Measurements from ENCODE around the gene XYLT1. TPM values are rescaled to one million over a fixed set of nuclear protein-coding genes. Genes with fewer than 3 reads are reported as not detected.

XYLT1 gene
- total and polyA plus RNA-seq, 3 experiments from 2014 or later = 1.4 to 9.1 (median 6.8) TPM

DNA sequence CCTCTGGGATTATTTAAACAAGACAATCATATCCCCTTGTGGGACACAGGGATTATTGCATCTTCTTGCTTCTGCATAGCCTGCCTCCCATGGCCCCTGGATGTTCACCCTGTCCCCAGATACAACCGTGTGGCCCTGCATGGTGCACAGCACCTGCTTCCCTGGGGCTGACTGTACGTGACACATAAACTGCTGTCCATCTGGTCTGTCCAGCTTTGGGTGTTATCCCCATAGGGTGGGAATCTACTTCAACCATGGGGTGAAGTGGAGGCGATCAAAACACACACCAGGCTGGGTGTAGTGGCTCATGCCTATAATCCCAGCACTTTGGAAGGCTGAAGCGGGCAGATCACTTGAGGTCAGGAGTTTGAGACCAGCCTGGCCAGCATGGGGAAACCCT lies 138.8 kb downstream of the XYLT1 start:
- ChIA-PET POLR2A (no interaction called here), CTCF (no interaction called here)
- no peaks in the 10 kb centered on the region for H3K36me3 ChIP-seq (ENCODE audit: insufficient read depth, low read length)
- H3K27ac ChIP-seq (ENCODE audit: low read depth, low read length) = no peak overlapping the region
- Mint-ChIP-seq H3K27ac (peak overlapping the region in 2 of 8 donors; percentile 11 to 27), H3K9me3 (no peaks in the 10 kb centered on the region), H3K4me1 (peaks cover 10 to 39% (median 15%) of the 10 kb centered on the region in 3 donors), H3K27me3 (peaks cover 0 to 4% of the 10 kb centered on the region in 2 donors), H3K4me3 (no peak overlapping the region), H3K36me3 (peaks cover 0 to 3% (median 0%) of the 10 kb centered on the region in 3 donors)
- H3K9me3 ChIP-seq (ENCODE audit: low read length) = no peaks in the 10 kb centered on the region
- no peaks in the 10 kb centered on the region for H3K27me3 ChIP-seq (ENCODE audit: insufficient read depth, low read length, poor library complexity, severe bottlenecking)
- H3K4me3 ChIP-seq (ENCODE audit: low read length) = no peak overlapping the region
- DNase-seq = no peak
- H3K4me1 ChIP-seq (ENCODE audit: insufficient read depth, low read length) = no peaks in the 10 kb centered on the region

DNA sequence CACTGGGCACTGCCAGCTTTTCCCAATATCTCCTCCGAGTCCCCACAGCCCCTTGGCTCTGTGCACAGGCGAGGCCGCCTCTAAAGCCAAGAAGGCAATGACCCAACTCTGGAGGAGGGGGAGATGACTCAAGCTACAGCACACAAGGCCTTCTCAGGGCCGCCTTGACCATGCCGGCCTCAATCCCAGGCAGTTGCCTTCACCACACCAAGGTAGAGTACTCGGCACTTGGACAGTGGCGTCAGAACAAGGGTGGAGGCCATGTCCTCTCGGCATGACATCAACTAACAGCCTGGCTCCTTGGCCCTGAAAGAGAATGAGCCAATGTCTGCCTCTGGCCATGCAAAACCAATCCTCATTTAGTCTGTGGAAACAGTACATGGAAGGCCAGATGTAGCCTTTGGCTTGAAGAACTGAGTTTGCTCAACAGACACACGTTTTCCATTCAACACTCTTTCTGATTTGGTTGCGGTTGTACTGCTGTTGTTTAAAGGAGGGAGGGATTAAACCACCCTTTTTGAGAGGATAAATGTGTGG lies 139.6 kb downstream of the XYLT1 start:
- POLR2A ChIA-PET = no interaction called here
- no peak for DNase-seq
- no peaks in the 10 kb centered on the region for H3K4me1 ChIP-seq (ENCODE audit: insufficient read depth, low read length)
- Mint-ChIP-seq H3K36me3 (peaks cover 0 to 3% (median 0%) of the 10 kb centered on the region in 3 donors), H3K4me1 (peaks cover 9 to 39% (median 15%) of the 10 kb centered on the region in 3 donors), H3K27me3 (peaks cover 0 to 4% of the 10 kb centered on the region in 2 donors), H3K9me3 (no peaks in the 10 kb centered on the region), H3K4me3 (no peak overlapping the region), H3K27ac (peak overlapping the region in 1 of 8 donors; percentile 42)
- CTCF ChIA-PET = no interaction called here
- H3K9me3 ChIP-seq (ENCODE audit: low read length) = no peaks in the 10 kb centered on the region
- no peaks in the 10 kb centered on the region for H3K27me3 ChIP-seq (ENCODE audit: insufficient read depth, low read length, poor library complexity, severe bottlenecking)
- no peak overlapping the region for H3K27ac ChIP-seq (ENCODE audit: low read depth, low read length)
- no peaks in the 10 kb centered on the region for H3K36me3 ChIP-seq (ENCODE audit: insufficient read depth, low read length)
- H3K4me3 ChIP-seq (ENCODE audit: low read length) = no peak overlapping the region

DNA sequence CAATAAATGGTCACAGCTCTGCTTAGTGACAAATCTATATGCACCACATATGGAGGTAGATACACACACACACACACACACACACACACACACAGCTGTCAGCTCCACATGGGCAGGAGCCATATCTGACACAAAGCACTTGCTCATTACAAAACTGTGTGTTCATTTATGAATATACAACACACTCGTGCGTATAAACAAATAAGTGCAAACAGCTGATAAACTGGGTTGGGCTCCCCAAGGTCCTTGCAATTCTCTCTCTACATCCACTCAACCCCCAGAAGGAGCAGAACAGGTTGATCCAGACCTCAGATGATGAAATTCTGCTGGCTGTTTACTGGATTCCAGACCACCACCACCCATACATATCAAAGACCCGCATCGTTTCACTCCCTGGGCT lies 140.7 kb downstream of the XYLT1 start:
- Histone ChIP-seq H3K9me3 (ENCODE audit: low read length) (no peaks in the 10 kb centered on the region), H3K36me3 (ENCODE audit: insufficient read depth, low read length) (no peaks in the 10 kb centered on the region), H3K4me1 (ENCODE audit: insufficient read depth, low read length) (no peaks in the 10 kb centered on the region), H3K27me3 (ENCODE audit: insufficient read depth, low read length, poor library complexity, severe bottlenecking) (no peaks in the 10 kb centered on the region), H3K27ac (ENCODE audit: low read depth, low read length) (no peak overlapping the region), H3K4me3 (ENCODE audit: low read length) (no peak overlapping the region)
- CTCF ChIA-PET = no interaction called here
- DNase-seq = no peak
- H3K9me3 Mint-ChIP-seq = no peaks in the 10 kb centered on the region
- POLR2A ChIA-PET = no interaction called here
- peaks cover 0 to 3% (median 0%) of the 10 kb centered on the region in 3 donors for H3K36me3 Mint-ChIP-seq
- H3K4me3 Mint-ChIP-seq = no peak overlapping the region
- H3K27me3 Mint-ChIP-seq = peaks cover 0 to 4% of the 10 kb centered on the region in 2 donors
- peaks cover 9 to 39% (median 21%) of the 10 kb centered on the region in 3 donors for H3K4me1 Mint-ChIP-seq
- H3K27ac Mint-ChIP-seq = peak overlapping the region in 1 of 8 donors; percentile 74

DNA sequence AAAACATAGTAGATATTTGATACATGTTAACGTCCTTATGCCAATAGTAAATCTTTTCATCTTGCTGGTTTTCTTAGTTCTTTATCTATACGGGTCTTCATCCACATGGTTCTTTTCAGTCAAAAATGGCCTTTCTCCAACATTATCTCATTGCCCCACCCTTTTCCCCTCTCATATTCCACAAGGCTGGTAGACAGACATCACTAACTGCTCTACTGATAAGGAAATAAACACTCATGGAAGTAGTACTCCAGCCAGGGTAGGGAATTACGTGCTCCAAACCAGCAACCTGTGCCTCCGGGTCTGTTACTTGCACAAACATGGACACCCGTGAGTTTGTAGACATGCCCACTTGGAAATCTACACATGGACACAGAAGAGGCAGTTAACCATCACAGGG lies 141.4 kb downstream of the XYLT1 start:
- H3K27me3 Mint-ChIP-seq = peaks cover 0 to 4% of the 10 kb centered on the region in 2 donors
- POLR2A ChIA-PET = no interaction called here

DNA sequence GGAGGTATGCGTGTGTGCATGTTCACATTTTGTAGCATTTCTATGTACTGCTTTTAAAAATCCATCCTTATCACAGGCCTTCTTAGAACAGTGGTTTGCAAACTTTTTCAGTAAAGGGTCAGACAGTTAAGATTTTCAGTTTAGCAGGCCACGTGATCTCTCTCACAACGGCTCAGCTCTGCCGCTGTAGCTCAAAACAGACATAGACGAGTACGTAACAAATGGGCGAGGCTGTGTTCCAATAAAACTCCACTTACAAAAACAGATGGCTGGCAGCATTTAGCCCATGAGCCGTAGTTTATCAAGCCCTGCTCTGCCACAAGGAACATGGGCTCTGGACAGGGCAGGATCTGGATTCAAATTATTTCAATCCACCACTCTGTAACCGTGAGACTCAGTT lies 141.8 kb downstream of the XYLT1 start:
- CTCF ChIA-PET = no interaction called here

More for the DNA sequence above, 141.4 kb downstream of the XYLT1 start:
- Mint-ChIP-seq H3K9me3 (no peaks in the 10 kb centered on the region), H3K4me3 (no peak overlapping the region), H3K4me1 (peaks cover 9 to 39% (median 21%) of the 10 kb centered on the region in 3 donors), H3K36me3 (peaks cover 0 to 3% (median 0%) of the 10 kb centered on the region in 3 donors), H3K27ac (peak overlapping the region in 1 of 8 donors; percentile 23)
- Histone ChIP-seq H3K27ac (ENCODE audit: low read depth, low read length) (no peak overlapping the region), H3K4me1 (ENCODE audit: insufficient read depth, low read length) (no peaks in the 10 kb centered on the region), H3K36me3 (ENCODE audit: insufficient read depth, low read length) (no peaks in the 10 kb centered on the region), H3K9me3 (ENCODE audit: low read length) (no peaks in the 10 kb centered on the region), H3K27me3 (ENCODE audit: insufficient read depth, low read length, poor library complexity, severe bottlenecking) (no peaks in the 10 kb centered on the region), H3K4me3 (ENCODE audit: low read length) (no peak overlapping the region)
- CTCF ChIA-PET = no interaction called here
- no peak for DNase-seq

DNA sequence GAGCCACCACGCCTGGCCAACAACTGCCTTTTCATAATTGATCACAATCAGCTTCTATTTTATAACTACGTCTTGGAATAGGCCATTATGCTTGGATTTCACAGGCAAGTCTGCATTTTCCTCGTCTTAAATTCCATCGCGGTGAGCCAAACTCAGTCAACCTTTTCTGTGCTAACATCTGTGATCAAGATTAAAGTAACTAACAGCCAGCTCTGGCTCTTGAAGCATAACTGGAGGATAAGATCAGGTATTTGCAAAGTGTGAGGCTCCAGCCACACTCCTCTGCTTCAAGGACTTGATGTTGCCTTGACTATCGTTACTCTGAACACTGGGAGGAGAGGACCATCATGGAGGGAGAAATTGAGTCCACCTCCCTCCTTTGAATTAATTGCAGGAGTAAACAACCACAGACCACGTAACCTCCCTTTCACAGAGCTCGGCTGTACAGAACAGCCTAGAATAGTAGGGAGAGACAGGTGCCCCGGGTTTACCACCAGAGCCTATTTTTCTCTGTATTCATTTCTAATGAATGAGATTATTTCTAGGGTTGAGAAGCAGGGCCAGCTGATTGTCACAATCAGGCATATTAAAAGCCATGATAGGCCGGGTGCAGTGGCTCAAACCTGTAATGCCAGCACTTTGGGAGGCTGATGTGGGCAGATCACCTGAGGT lies 143.0 kb downstream of the XYLT1 start:
- no peak overlapping the region for H3K4me3 ChIP-seq (ENCODE audit: low read length)
- peaks cover 0 to 3% (median 0%) of the 10 kb centered on the region in 3 donors for H3K36me3 Mint-ChIP-seq
- POLR2A ChIA-PET = no interaction called here
- DNase-seq = no peak
- no peaks in the 10 kb centered on the region for H3K27me3 ChIP-seq (ENCODE audit: insufficient read depth, low read length, poor library complexity, severe bottlenecking)
- H3K9me3 Mint-ChIP-seq = no peaks in the 10 kb centered on the region
- no peak overlapping the region for H3K27ac ChIP-seq (ENCODE audit: low read depth, low read length)
- no peaks in the 10 kb centered on the region for H3K27me3 Mint-ChIP-seq
- peak overlapping the region in 1 of 7 donors; percentile 13 for H3K4me3 Mint-ChIP-seq
- H3K4me1 ChIP-seq (ENCODE audit: insufficient read depth, low read length) = no peaks in the 10 kb centered on the region
- H3K27ac Mint-ChIP-seq = peak overlapping the region in 1 of 8 donors; percentile 38
- H3K4me1 Mint-ChIP-seq = peaks cover 12 to 39% (median 25%) of the 10 kb centered on the region in 3 donors
- CTCF ChIA-PET = no interaction called here
- no peaks in the 10 kb centered on the region for H3K36me3 ChIP-seq (ENCODE audit: insufficient read depth, low read length)
- no peaks in the 10 kb centered on the region for H3K9me3 ChIP-seq (ENCODE audit: low read length)

More for the DNA sequence above, 141.8 kb downstream of the XYLT1 start:
- no peak overlapping the region for H3K27ac ChIP-seq (ENCODE audit: low read depth, low read length)
- Mint-ChIP-seq H3K27ac (no peak overlapping the region), H3K36me3 (peaks cover 0 to 2% (median 0%) of the 10 kb centered on the region in 3 donors), H3K9me3 (no peaks in the 10 kb centered on the region), H3K4me1 (peaks cover 11 to 39% (median 22%) of the 10 kb centered on the region in 3 donors), H3K27me3 (peaks cover 0 to 2% of the 10 kb centered on the region in 2 donors), H3K4me3 (no peak overlapping the region)
- no peak overlapping the region for H3K4me3 ChIP-seq (ENCODE audit: low read length)
- POLR2A ChIA-PET = no interaction called here
- no peaks in the 10 kb centered on the region for H3K4me1 ChIP-seq (ENCODE audit: insufficient read depth, low read length)
- H3K36me3 ChIP-seq (ENCODE audit: insufficient read depth, low read length) = no peaks in the 10 kb centered on the region
- no peak for DNase-seq
- H3K27me3 ChIP-seq (ENCODE audit: insufficient read depth, low read length, poor library complexity, severe bottlenecking) = no peaks in the 10 kb centered on the region
- no peaks in the 10 kb centered on the region for H3K9me3 ChIP-seq (ENCODE audit: low read length)

DNA sequence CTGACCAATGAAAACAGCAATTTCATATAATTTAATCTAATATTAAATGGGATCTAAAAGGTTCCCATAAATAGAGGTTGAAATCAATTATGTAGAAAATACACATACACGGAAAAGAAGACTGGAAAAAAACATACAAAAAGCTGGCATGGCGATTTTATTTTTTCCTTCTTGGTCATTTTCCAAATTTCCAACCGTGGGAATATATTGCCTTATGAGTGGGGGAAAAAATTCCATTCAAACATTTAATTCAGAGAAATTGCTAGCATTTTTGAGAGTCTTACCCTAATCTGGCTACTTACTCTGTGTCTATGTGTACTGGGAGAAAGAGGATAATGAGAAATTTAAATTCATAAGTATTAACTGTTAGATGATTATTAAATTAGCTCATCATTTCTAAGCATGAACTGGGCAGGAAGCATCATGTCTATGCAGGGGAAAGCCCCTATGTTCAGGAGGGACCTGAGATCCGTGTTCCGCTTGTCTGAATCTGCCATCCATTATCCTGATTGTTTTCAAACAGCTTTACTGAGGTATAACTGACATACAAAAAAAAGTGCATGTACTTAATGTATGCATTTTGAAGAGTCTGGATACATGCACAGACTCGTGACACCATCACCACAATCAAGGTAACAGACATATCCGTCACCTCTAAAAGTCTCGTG lies 145.2 kb downstream of the XYLT1 start:
- Mint-ChIP-seq H3K4me1 (peaks cover 13 to 44% (median 34%) of the 10 kb centered on the region in 3 donors), H3K27ac (no peak overlapping the region), H3K36me3 (peaks cover 0 to 3% (median 0%) of the 10 kb centered on the region in 3 donors), H3K27me3 (no peaks in the 10 kb centered on the region), H3K4me3 (no peak overlapping the region), H3K9me3 (no peaks in the 10 kb centered on the region)
- no peaks in the 10 kb centered on the region for H3K4me1 ChIP-seq (ENCODE audit: insufficient read depth, low read length)
- POLR2A ChIA-PET = no interaction called here
- no peak for DNase-seq
- no peaks in the 10 kb centered on the region for H3K9me3 ChIP-seq (ENCODE audit: low read length)
- no peaks in the 10 kb centered on the region for H3K36me3 ChIP-seq (ENCODE audit: insufficient read depth, low read length)
- CTCF ChIA-PET = no interaction called here
- no peak overlapping the region for H3K27ac ChIP-seq (ENCODE audit: low read depth, low read length)
- H3K4me3 ChIP-seq (ENCODE audit: low read length) = no peak overlapping the region
- H3K27me3 ChIP-seq (ENCODE audit: insufficient read depth, low read length, poor library complexity, severe bottlenecking) = no peaks in the 10 kb centered on the region

DNA sequence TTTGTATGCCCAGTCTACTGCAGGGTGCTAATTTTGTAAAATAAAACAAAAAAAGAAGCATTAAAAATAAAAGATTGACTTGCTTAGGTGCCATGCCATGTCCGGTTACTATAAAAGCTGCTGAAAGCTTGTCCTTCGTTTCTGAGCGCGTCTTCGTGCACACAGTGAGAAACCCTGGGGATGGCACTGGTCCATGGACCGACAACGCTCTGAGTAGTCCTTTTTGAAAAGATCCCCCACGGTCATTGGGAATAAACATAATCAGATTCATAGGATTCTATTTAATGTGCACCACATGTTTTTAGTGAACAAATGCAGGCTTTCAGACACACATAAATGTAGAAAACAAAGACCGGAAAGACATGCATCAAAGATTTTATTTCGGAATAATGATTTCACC lies 146.3 kb downstream of the XYLT1 start:
- Mint-ChIP-seq H3K36me3 (peaks cover 0 to 3% (median 0%) of the 10 kb centered on the region in 3 donors), H3K9me3 (no peaks in the 10 kb centered on the region), H3K4me1 (peaks cover 17 to 41% (median 35%) of the 10 kb centered on the region in 3 donors), H3K27ac (no peak overlapping the region), H3K27me3 (no peaks in the 10 kb centered on the region), H3K4me3 (no peak overlapping the region)
- no peaks in the 10 kb centered on the region for H3K9me3 ChIP-seq (ENCODE audit: low read length)
- H3K27ac ChIP-seq (ENCODE audit: low read depth, low read length) = no peak overlapping the region
- H3K4me1 ChIP-seq (ENCODE audit: insufficient read depth, low read length) = no peaks in the 10 kb centered on the region
- H3K36me3 ChIP-seq (ENCODE audit: insufficient read depth, low read length) = no peaks in the 10 kb centered on the region
- CTCF ChIA-PET = no interaction called here
- no peaks in the 10 kb centered on the region for H3K27me3 ChIP-seq (ENCODE audit: insufficient read depth, low read length, poor library complexity, severe bottlenecking)
- no peak for DNase-seq
- POLR2A ChIA-PET = no interaction called here
- no peak overlapping the region for H3K4me3 ChIP-seq (ENCODE audit: low read length)

Measured in CD8-positive, alpha-beta memory T cell (primary cell).